ENCODE measurements around the gene PAXX.

PAXX gene

GRCh38 chr9:136981588-136982231, 10.5 kb upstream of the PAXX start:
- no peak for DNase-seq (ENCODE audit: low read depth in 3 of 3)

DNA sequence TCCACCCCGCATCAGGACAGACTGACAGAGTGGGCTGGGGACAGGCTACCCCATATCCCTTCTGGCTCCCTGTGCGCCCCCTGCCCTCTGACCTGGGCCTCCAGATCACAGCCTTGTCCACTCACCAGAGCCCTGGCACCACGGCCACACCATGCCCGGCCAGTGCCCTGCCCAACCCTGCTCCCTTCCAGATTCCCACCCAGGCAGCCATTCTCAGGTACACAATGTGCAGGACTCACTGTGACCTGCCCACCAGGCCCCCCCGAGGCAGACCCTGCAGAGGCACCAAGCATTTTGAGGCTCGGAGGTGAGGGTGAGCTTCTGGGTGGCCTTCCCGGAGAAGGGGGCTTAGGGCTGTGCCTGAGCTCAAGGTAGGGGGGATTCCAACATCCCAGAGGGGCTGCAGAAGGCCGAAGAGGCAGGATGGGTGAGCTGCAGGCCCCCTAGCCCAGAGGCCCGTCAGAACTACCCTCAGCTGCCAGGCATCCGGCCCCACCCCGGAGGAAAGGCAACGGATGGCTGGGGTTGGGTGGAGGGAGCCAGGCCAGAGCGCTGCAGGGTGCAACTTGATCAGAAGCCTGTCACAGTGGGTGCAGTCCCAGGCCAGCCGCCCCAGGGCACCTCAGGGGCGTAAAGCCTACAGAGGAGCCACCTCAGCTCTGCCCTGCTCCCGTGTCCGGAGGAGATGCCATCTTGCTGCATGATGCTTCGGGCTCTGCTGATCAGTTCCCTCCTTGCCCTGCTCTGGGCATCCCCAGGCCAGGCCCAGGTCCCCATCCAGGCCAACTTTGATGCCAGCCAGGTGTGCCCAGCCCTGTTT, 9.8 kb upstream of the PAXX start, which contains the start of gene LCNL1:
Gene LCNL1 (plus strand): TSS at position 762 of the 820 bp plus-strand sequence. CDS start 594 bp downstream, outside the sequence.
- no peak for DNase-seq (ENCODE audit: low read depth in 3 of 3)

DNA sequence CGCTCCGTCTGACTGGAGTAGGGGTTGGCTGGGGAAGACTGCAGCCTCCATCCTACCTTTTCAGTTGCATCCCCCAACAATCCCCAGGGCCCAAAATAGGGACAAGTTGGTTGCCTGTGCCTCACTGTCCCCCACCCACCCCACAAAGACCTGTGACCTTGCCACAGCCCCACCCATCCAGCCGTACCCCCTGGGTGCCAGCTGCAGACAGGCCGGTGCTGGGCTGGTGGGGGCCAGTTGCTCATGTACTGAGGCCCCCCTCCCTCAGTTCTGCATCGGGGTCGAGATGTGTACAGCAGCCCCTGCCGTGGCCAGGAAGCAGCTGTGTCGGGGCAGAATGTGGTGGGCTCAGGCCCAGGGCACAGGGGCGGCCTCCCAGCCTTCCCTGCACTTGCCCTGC, 9.1 kb upstream of the PAXX start:
- DNase-seq (ENCODE audit: low read depth in 3 of 3) = no peak

GRCh38 chr9:136983656-136984314, 8.4 kb upstream of the PAXX start:
- DNase-seq (ENCODE audit: low read depth in 3 of 3) = no peak

DNA sequence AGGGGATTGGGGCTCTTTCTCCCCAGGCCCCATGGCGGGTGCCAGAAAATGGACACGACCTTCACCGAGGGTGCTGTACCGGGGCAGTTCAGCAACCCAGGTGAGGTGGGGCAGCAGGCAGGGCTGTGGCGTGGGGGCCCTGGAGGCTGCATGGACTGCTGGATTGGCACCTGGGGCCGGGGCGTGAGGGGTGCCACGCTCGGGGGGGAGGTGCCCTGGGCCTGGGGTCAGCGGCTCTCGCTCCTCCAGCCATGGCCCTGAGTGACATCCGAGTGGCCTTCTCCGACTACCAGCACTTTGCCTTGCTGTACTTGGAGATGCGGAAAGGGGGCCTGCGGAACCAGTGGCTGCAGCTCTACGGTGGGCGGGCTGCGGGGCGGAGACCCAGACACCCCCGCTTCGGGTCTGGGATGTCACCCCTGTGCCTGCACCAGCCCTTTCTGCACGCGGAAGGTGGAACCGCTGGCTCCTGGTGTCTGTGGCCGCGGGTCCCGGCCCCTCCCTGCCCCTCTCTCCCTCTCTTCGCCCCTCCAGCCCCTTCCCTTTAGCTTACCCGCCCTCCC, 7.7 kb upstream of the PAXX start:
- no peak for DNase-seq (ENCODE audit: low read depth in 3 of 3)

GRCh38 chr9:136985027-136985602, 7.1 kb upstream of the PAXX start:
- no peak for DNase-seq (ENCODE audit: low read depth in 3 of 3)

GRCh38 chr9:136985853-136986252, 6.4 kb upstream of the PAXX start:
- no peak for DNase-seq (ENCODE audit: low read depth in 3 of 3)

- DNase-seq (ENCODE audit: low read depth in 3 of 3) = no peak
Observed at GRCh38 chr9:136988872-136989271, 3.4 kb upstream of the PAXX start.

GRCh38 chr9:136990242-136990911, 1.8 kb upstream of the PAXX start:
- no peak for DNase-seq (ENCODE audit: low read depth in 3 of 3)

- no peak for DNase-seq (ENCODE audit: low read depth in 3 of 3)
Observed at GRCh38 chr9:136992819-136993369, 672 bp downstream of the PAXX start.

DNA sequence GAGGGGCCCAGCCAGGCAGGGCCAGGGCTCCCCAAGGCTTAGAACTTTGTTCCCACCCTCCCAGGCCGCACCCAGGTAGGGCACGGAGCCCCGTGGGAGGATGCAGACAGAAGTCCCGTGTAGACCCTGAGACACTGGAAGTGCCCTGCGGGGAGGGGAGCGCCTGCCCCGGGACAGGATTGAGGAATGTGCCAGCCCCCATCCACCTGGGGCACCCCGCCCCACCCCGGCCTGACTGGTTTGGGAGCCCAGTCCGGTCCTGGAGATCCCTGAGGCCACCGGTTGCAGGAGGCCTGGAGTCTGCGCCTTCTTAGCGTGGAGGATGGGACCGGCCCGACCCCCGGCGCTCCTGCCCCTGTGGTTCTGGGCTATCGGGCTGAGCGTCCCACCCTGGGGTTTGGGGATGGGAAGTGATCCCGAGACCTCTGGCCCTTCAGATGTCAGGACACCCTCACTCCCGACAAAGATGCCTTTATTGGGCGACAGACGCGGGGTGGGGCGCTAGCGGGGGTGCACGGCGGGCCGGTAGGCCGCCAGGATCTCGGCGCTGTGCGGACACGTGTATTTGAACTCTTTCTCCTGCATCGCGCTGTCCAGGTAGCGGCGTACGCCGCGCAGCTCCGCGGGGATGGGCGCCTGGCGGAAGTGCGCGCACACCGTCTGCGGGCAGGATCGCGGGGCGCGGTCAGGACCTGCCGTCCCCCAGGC, 2.1 kb downstream of the PAXX start:
- no peak for DNase-seq (ENCODE audit: low read depth in 3 of 3)

- DNase-seq (ENCODE audit: low read depth in 3 of 3) = no peak
Observed at GRCh38 chr9:136994888-136995230, 2.6 kb downstream of the PAXX start.

GRCh38 chr9:136995362-136995761, 3.1 kb downstream of the PAXX start:
- no peak for DNase-seq (ENCODE audit: low read depth in 3 of 3)

DNA sequence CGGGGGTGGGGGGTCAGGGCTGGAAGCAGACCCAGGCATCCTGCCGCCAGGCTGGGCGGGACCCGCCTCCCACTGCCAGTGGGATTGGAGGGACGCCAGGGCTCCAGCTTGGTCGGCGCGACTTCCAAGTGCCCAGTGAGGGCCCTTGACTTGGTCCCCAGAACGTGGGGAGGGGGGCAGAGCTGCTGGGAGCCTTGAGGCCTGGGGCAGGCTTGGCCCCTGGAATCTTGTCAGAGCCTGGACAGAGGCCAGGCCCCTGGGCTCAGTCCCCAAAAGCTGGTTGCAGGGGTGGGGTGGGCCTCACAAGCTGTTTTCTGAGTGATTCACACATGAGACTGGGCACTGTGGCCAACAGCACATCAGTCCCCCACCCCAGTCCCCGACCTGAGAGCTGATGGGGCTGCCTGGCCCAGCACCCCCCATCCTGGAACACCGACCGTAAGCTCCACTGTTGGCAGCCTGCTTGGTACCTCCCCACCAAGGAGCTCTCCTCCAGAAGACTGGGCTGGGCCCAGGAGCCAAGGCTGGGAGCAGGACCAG, 3.6 kb downstream of the PAXX start:
- no peak for DNase-seq (ENCODE audit: low read depth in 3 of 3)

GRCh38 chr9:136996361-136997292, 4.4 kb downstream of the PAXX start, which contains the start of gene CLIC3:
TSS of gene CLIC3 (minus strand) at chr9:136996568. CDS start at chr9:136996543, 25 bp downstream.
- no peak for DNase-seq (ENCODE audit: low read depth in 3 of 3)

GRCh38 chr9:136997371-136997770, 5.1 kb downstream of the PAXX start:
- DNase-seq (ENCODE audit: low read depth in 3 of 3) = no peak

- no peak for DNase-seq (ENCODE audit: low read depth in 3 of 3)
Observed at GRCh38 chr9:136997830-136998234, 5.6 kb downstream of the PAXX start.

DNA sequence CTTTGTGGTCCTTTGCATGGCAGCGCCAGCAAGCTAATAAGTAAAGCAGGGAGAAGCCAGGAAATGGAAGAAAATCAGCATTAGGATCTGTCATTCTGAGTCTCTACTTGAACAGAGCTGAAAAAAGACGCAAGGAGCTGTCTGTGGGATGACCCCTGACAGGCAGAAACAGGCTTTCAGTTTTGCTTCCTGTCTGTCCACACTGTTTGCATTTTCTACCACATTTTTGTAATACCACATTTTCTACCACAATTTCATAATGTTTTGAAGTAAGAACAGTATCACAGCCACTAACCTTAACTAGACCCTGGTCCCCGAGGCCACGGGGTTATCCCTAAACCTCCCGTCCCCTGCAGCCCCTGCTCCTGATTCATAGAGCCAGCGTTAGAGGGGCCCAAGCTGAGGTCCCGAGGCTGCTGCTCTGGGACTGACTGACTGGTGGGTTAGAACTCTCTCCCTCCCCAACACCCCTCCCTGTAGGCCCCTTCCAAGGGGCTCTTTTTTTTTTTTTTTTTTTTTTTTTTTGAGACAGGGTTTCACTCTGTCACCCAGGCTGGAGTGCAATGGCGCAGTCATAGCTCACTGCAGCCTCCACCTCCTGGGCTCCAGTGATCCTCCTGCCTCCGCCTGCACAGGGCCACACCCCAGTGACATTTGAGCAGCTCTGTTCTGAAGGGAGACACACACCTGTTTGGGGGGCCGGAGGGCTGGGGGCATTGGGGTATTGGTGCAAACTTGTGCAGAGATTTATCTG, 8.1 kb downstream of the PAXX start:
- DNase-seq (ENCODE audit: low read depth in 3 of 3) = no peak

Measured in stimulated activated CD4-positive, alpha-beta T cell treated with anti-CD3 and anti-CD28 coated beads, TNF-alpha, amount 100 ng/mL, for 48 hours (primary cell).